Measurements from ENCODE around the gene AAMP.
A peak's percentile ranks its signal among the peaks of the same experiment; 100 is the strongest.

AAMP gene

DNA sequence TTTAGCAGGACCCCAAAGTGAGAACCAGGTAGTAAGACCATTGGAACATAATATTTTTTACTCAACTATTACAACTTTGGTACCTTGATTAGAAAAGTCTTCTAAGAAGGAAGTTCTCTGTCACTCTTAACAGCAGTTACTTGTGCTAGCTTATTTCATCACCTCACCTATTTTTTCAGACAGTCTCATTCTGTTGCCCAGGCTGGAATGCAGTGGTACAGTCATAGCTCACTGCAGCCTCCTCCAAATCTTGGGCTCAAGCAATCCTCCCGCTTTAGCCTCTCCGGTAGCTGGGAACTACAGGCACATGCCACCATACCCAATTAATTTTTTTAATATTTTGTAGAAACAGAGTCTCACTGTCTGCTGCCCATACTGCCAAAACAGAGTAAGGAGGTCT, 34.9 kb downstream of the AAMP start:
- TF ChIP-seq, protein P1, sequence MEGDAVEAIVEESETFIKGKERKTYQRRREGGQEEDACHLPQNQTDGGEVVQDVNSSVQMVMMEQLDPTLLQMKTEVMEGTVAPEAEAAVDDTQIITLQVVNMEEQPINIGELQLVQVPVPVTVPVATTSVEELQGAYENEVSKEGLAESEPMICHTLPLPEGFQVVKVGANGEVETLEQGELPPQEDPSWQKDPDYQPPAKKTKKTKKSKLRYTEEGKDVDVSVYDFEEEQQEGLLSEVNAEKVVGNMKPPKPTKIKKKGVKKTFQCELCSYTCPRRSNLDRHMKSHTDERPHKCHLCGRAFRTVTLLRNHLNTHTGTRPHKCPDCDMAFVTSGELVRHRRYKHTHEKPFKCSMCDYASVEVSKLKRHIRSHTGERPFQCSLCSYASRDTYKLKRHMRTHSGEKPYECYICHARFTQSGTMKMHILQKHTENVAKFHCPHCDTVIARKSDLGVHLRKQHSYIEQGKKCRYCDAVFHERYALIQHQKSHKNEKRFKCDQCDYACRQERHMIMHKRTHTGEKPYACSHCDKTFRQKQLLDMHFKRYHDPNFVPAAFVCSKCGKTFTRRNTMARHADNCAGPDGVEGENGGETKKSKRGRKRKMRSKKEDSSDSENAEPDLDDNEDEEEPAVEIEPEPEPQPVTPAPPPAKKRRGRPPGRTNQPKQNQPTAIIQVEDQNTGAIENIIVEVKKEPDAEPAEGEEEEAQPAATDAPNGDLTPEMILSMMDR (conservative IDR thresholded peaks at IDR 0.05; ENCODE audit: low read depth, low read length), result no peak
- H2AFZ ChIP-seq (ENCODE audit: low read depth), result no peak overlapping the region
- no peaks in the 10 kb centered on the region for H4K20me1 ChIP-seq (ENCODE audit: insufficient read depth)
- no peak overlapping the region for H3K4me3 ChIP-seq (IDR thresholded peaks at IDR 0.05; ENCODE audit: insufficient read depth, low read depth, low read length)
- peaks cover 25% of the 10 kb centered on the region; the same call in 1 of the 2 replicates for H3K79me2 ChIP-seq (ENCODE audit: insufficient read depth, low read depth)
- H3K27ac ChIP-seq, result no peak overlapping the region
- H3K4me2 ChIP-seq, result no peak overlapping the region
- H3K36me3 ChIP-seq (ENCODE audit: insufficient read depth), result peaks cover 19% of the 10 kb centered on the region; the same call in 1 of the 2 replicates
- no peaks in the 10 kb centered on the region for H3K27me3 ChIP-seq (ENCODE audit: insufficient read depth, low read depth)
- H3K9ac ChIP-seq, result no peak overlapping the region
- peaks cover 18% of the 10 kb centered on the region for H3K4me1 ChIP-seq (ENCODE audit: low read depth, poor library complexity, severe bottlenecking)

- Histone ChIP-seq H3K4me3 (IDR thresholded peaks at IDR 0.05; ENCODE audit: insufficient read depth, low read depth, low read length) (no peak overlapping the region), H3K4me1 (ENCODE audit: low read depth, poor library complexity, severe bottlenecking) (peaks cover 23% of the 10 kb centered on the region), H2AFZ (ENCODE audit: low read depth) (no peak overlapping the region), H3K27me3 (ENCODE audit: insufficient read depth, low read depth) (no peaks in the 10 kb centered on the region), H4K20me1 (ENCODE audit: insufficient read depth) (no peaks in the 10 kb centered on the region), H3K9ac (no peak overlapping the region), H3K36me3 (ENCODE audit: insufficient read depth) (peaks cover 21% of the 10 kb centered on the region), H3K4me2 (no peak overlapping the region), H3K79me2 (ENCODE audit: insufficient read depth, low read depth) (peaks cover 25% of the 10 kb centered on the region; the same call in 1 of the 2 replicates), H3K27ac (no peak overlapping the region)
- TF ChIP-seq, protein P1 (conservative IDR thresholded peaks at IDR 0.05; ENCODE audit: low read depth, low read length), result no peak
These were observed 35.4 kb downstream of the AAMP start for GRCh38 chr2:218234521-218234920.

- H3K27ac ChIP-seq, result no peak overlapping the region
- H3K36me3 ChIP-seq (ENCODE audit: insufficient read depth), result peaks cover 23% of the 10 kb centered on the region
- H3K4me3 ChIP-seq (IDR thresholded peaks at IDR 0.05; ENCODE audit: insufficient read depth, low read depth, low read length), result no peak overlapping the region
- TF ChIP-seq, protein P1 (conservative IDR thresholded peaks at IDR 0.05; ENCODE audit: low read depth, low read length), result no peak
- peaks cover 32% of the 10 kb centered on the region for H3K4me1 ChIP-seq (ENCODE audit: low read depth, poor library complexity, severe bottlenecking)
- H3K27me3 ChIP-seq (ENCODE audit: insufficient read depth, low read depth), result no peaks in the 10 kb centered on the region
- H3K9ac ChIP-seq, result no peak overlapping the region
- no peak overlapping the region for H2AFZ ChIP-seq (ENCODE audit: low read depth)
- no peaks in the 10 kb centered on the region for H4K20me1 ChIP-seq (ENCODE audit: insufficient read depth)
- H3K79me2 ChIP-seq (ENCODE audit: insufficient read depth, low read depth), result peaks cover 25% of the 10 kb centered on the region; the same call in 1 of the 2 replicates
- H3K4me2 ChIP-seq, result no peak overlapping the region
These were observed 36.4 kb downstream of the AAMP start for GRCh38 chr2:218233543-218233942.

DNA sequence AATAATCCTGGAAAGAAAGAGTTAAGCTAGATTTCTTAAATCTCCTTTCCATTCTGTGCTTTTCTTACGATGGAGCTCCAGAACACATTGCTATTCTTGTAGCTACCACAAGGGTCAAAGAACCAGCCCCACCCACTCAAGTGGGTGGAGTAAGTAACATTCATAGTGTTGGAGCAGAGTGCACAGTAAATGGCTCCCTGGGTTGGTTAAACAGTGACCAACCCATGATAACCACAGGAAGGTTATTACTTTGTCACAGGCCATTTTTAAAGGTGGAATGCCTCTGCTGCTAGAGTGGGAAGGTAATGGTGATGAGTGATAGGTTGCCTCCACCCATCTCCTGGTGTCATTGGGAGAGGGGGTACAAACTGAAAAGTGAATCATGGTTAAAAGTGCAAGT, 39.1 kb downstream of the AAMP start:
- H3K4me3 ChIP-seq (IDR thresholded peaks at IDR 0.05; ENCODE audit: insufficient read depth, low read depth, low read length), result no peak overlapping the region
- peaks cover 44% of the 10 kb centered on the region; the same call in 1 of the 2 replicates for H3K79me2 ChIP-seq (ENCODE audit: insufficient read depth, low read depth)
- peak overlapping the region; percentile 63 for H3K4me2 ChIP-seq
- no peak overlapping the region for H2AFZ ChIP-seq (ENCODE audit: low read depth)
- no peaks in the 10 kb centered on the region for H3K27me3 ChIP-seq (ENCODE audit: insufficient read depth, low read depth)
- H3K27ac ChIP-seq, result peak overlapping the region; percentile 85
- TF ChIP-seq, protein P1 (conservative IDR thresholded peaks at IDR 0.05; ENCODE audit: low read depth, low read length), result peak; percentile 41; the same call in 1 of the 2 replicates
- H4K20me1 ChIP-seq (ENCODE audit: insufficient read depth), result no peaks in the 10 kb centered on the region
- H3K36me3 ChIP-seq (ENCODE audit: insufficient read depth), result peaks cover 27% of the 10 kb centered on the region
- H3K9ac ChIP-seq, result no peak overlapping the region
- peaks cover 54% of the 10 kb centered on the region for H3K4me1 ChIP-seq (ENCODE audit: low read depth, poor library complexity, severe bottlenecking)
